Thoracic aorta (tissue), 2 donors: ENCODE data around the gene SQOR. TPM values are rescaled to one million over a fixed set of nuclear protein-coding genes. Genes with fewer than 3 reads are reported as not detected.
A peak's percentile ranks its signal among the peaks of the same experiment; 100 is the strongest.

Experiments
- ATAC-seq: fragments of 150-250 bp; one replicate; pipeline ENCODE4 v1.8.0; 2017; ENCODE audit warnings: low read depth; ENCODE audit not compliant: insufficient number of reproducible peaks, low FRiP score
- DNase-seq: peaks from one replicate; pipeline ENCODE4 v3.0.0-alpha.2; 2020; ENCODE audit warnings: low spot score
- H3K27ac ChIP-seq, 2 donors: fragments of 200-600 bp; sonication (generic); 1 replicate in 1 of 2; 2 replicates in 1 of 2; pipeline ENCODE4 v1.5.1; 2016; ENCODE audit warnings: mild to moderate bottlenecking in 2 of 2, moderate library complexity in 2 of 2
- H3K27me3 ChIP-seq: fragments of 200-600 bp; sonication (generic); replicated peaks from 2 replicates; pipeline ENCODE4 v1.6.0; 2016; ENCODE audit warnings: mild to moderate bottlenecking; ENCODE audit not compliant: insufficient read depth
- H3K36me3 ChIP-seq: fragments of 200-600 bp; sonication (generic); one replicate; pipeline ENCODE4 v1.5.1; 2016
- H3K4me1 ChIP-seq, 2 donors: fragments of 200-600 bp; sonication (generic); 1 replicate in 1 of 2; 2 replicates in 1 of 2; pipeline versions ENCODE4 v1.5.1 to v1.6.0; 2016; ENCODE audit warnings: low read depth in 2 of 2, mild to moderate bottlenecking in 1 of 2; ENCODE audit not compliant: control insufficient read depth in 1 of 2
- H3K4me3 ChIP-seq: fragments of 200-600 bp; sonication (generic); 2 replicates; pipeline ENCODE4 v1.5.1; 2016; ENCODE audit warnings: mild to moderate bottlenecking
- H3K9me3 ChIP-seq: fragments of 200-600 bp; sonication (generic); 2 replicates; pipeline ENCODE4 v1.5.1; 2016
- CTCF ChIP-seq: fragments of 200-600 bp; sonication (generic); IDR thresholded peaks from one replicate; pipeline ENCODE4 v1.5.1; 2019; ENCODE audit warnings: antibody characterized with exemption
- total RNA-seq, 2 donors: library from RNA; depleted of rRNA; stranded (reverse); fragments of >200 nt; gene quantifications; one replicate each; pipeline versions ENCODE4 v1.1.0 to v1.2.3, GENCODE V29; 2016

Gene SQOR
- total RNA-seq: 10 to 100 TPM; 57.0 to 65.1 TPM

- no peaks in the 10 kb centered on the region for H3K36me3 ChIP-seq
- DNase-seq (peak; percentile 46), ATAC-seq (peak; percentile 72)
- no peak for TF ChIP-seq CTCF
- H3K9me3 ChIP-seq: no peaks in the 10 kb centered on the region
- H3K4me1 ChIP-seq: peaks cover 25 to 31% of the 10 kb centered on the region in 2 donors
- no peaks in the 10 kb centered on the region for H3K27me3 ChIP-seq
- peak within 1 kb of the TSS; percentile 86 for H3K4me3 ChIP-seq
- peak within 1 kb of the TSS; percentile 93 to 94 for H3K27ac ChIP-seq
These were observed at the start of gene SQOR for GRCh38 chr15:45634432-45635190. SQOR (plus strand) TSS chr15:45635029; CDS start chr15:45658924, 23,895 bp downstream.

DNA sequence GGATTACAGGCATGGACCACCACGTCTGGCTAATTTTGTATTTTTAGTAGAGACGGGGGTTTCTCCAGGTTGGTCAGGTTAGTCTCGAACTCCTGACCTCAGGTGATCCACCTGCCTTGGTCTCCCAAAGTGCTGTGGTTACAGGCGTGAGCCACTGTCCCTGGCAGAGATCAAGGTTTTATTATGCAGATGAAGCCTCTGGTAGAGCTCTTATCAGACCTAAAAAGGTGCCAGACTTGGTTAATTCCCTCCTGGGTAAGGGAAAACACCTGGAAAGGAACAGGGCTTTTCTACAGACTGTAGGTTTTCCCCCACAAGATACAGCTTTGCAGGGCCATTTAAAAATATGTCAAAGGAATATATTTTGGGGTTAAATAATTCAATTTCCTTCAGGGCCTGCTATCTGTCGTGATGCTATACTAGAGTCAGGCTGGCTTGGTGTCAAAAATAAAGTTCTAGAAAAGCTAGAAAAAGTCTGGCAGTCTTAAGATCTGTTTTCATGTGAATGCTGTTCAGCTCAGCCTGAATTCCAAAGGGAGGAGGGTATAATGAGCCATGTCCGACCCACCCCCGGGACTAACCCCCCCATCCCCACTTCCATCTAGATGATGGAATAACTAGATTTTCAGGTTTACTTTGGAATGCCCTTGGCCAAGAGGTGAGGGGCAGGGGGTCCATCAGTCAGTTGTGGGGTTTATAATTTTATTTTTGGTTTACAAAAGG is 49.6 kb upstream of the SQOR start:
- no peak for ATAC-seq
- H3K9me3 ChIP-seq: no peaks in the 10 kb centered on the region
- H3K27ac ChIP-seq: no peak overlapping the region
- H3K36me3 ChIP-seq: no peaks in the 10 kb centered on the region
- no peak for DNase-seq
- no peak for TF ChIP-seq CTCF
- H3K4me1 ChIP-seq: peaks cover 22 to 37% of the 10 kb centered on the region in 2 donors
- no peak overlapping the region for H3K4me3 ChIP-seq
- no peaks in the 10 kb centered on the region for H3K27me3 ChIP-seq

DNA sequence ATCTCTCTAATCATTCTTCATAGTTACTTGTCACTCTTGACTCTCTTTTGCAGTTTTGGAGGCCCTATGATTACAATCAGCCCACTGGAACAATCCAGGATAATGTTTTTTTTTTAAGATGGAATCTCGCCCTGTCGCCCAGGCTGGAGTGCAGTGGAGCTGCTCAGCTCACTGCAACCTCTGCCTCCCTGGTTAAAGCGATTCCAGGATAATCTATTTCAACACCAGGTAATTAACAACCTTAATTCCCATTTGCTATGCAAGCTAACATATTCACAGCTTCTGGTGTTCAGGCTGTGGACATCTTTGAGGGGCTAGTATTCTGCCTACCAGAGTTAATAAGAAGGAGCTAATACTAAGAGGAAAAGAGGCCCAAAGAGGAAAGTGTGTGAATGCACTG is 48.7 kb upstream of the SQOR start:
- Histone ChIP-seq H3K9me3 (no peaks in the 10 kb centered on the region), H3K27me3 (no peaks in the 10 kb centered on the region), H3K4me1 (peaks cover 27 to 41% of the 10 kb centered on the region in 2 donors), H3K4me3 (peak overlapping the region; percentile 97), H3K27ac (peak overlapping the region; percentile 97 to 99), H3K36me3 (no peaks in the 10 kb centered on the region)
- ATAC-seq (no peak), DNase-seq (no peak)
- no peak for TF ChIP-seq CTCF

- Histone ChIP-seq H3K27ac (peak overlapping the region; percentile 97 to 99), H3K9me3 (no peaks in the 10 kb centered on the region), H3K4me3 (peak overlapping the region; percentile 97), H3K27me3 (no peaks in the 10 kb centered on the region), H3K36me3 (no peaks in the 10 kb centered on the region), H3K4me1 (peaks cover 27 to 41% of the 10 kb centered on the region in 2 donors)
- ATAC-seq (no peak), DNase-seq (no peak)
- TF ChIP-seq CTCF: no peak
These were observed 48.2 kb upstream of the SQOR start for GRCh38 chr15:45586601-45587094.
